B cell (primary cell): ENCODE results near the gene MNX1. TPM values are rescaled to one million over a fixed set of nuclear protein-coding genes. Genes with fewer than 3 reads are reported as not detected.

ENCODE experiments used
- ATAC-seq: fragments of 200-7000 bp; cut with Tn5 transposase; one replicate; pipeline ENCODE4 v1.10.0; 2021; ENCODE audit warnings: low read depth, mild to moderate bottlenecking, moderate number of reproducible peaks, moderate library complexity
- CTCF ChIA-PET: fragments of 350-600 bp; sonication (Branson Sonifier 250); formaldehyde crosslinking; loops from one replicate; lab custom pipeline; 2021; ENCODE audit warnings: antibody characterized with exemption, inconsistent platforms; lab: Charles Lee
- POLR2A ChIA-PET: fragments of 350-600 bp; sonication (Branson Sonifier 250); formaldehyde crosslinking; loops from one replicate; lab custom pipeline; 2021; ENCODE audit warnings: antibody characterized with exemption; lab: Charles Lee
- DNase-seq: peaks from one replicate; pipeline ENCODE4 v3.0.0; 2013
- H2AFZ ChIP-seq: 2 replicates; pipeline ENCODE4 v1.6.1; 2012; ENCODE audit warnings: mild to moderate bottlenecking, low read depth, low read length; ENCODE audit not compliant: insufficient read depth, poor library complexity, severe bottlenecking
- H3K27ac ChIP-seq, 2 donors: 1 replicate in 1 of 2; 2 replicates in 1 of 2; pipeline ENCODE4 v1.5.1; 2012 to 2013; ENCODE audit warnings: low read length in 2 of 2, mild to moderate bottlenecking in 2 of 2, moderate library complexity in 1 of 2
- H3K27me3 ChIP-seq, 4 experiments: fragments of 200-600 bp in 1 of 4; sonication (generic) in 1 of 4; replicated peaks in 1 of 4; 1 replicate in 2 of 4; 2 replicates in 2 of 4; pipeline versions ENCODE4 v1.6.1 to v1.7.0; 2013 to 2016; ENCODE audit warnings: low read length in 3 of 4, mild to moderate bottlenecking in 2 of 4, mixed read lengths in 1 of 4, moderate library complexity in 1 of 4; ENCODE audit not compliant: insufficient read depth in 4 of 4, control insufficient read depth in 3 of 4; ENCODE audit errors: control extremely low read depth in 1 of 4
- H3K36me3 ChIP-seq, 2 experiments: replicated peaks in 1 of 2; 1 replicate in 1 of 2; 2 replicates in 1 of 2; pipeline versions ENCODE4 v1.6.1 to v1.7.1; 2013; ENCODE audit warnings: low read length in 1 of 2; ENCODE audit not compliant: insufficient read depth in 2 of 2, control insufficient read depth in 1 of 2; ENCODE audit errors: control extremely low read depth in 1 of 2, extremely low read depth in 1 of 2
- H3K4me1 ChIP-seq, 2 donors: fragments of 200-600 bp in 1 of 2; sonication (generic) in 1 of 2; 1 replicate in 1 of 2; 2 replicates in 1 of 2; pipeline versions ENCODE4 v1.5.1 to v1.6.1; 2013 to 2017; ENCODE audit warnings: low read length in 2 of 2; ENCODE audit not compliant: control insufficient read depth in 2 of 2, insufficient read depth in 2 of 2
- H3K4me2 ChIP-seq: replicated peaks from 2 replicates; pipeline ENCODE3; 2012; ENCODE audit warnings: mild to moderate bottlenecking, low read depth, low read length; ENCODE audit not compliant: poor library complexity, severe bottlenecking
- H3K4me3 ChIP-seq, 5 experiments: fragments of 200-600 bp in 1 of 5; sonication (generic) in 1 of 5; 1 replicate in 3 of 5; 2 replicates in 2 of 5; pipeline versions ENCODE4 v1.5.1 to v1.7.0; 2011 to 2016; ENCODE audit warnings: low read length in 4 of 5, mild to moderate bottlenecking in 4 of 5, low read depth in 2 of 5, control low read depth in 1 of 5, moderate library complexity in 1 of 5; ENCODE audit not compliant: insufficient read depth in 1 of 5; ENCODE audit errors: control extremely low read depth in 1 of 5, extremely low read depth in 1 of 5
- H3K79me2 ChIP-seq: fragments of 200-600 bp; sonication (generic); one replicate; pipeline ENCODE4 v1.6.0; 2016; ENCODE audit warnings: low read length; ENCODE audit not compliant: control insufficient read depth, insufficient read depth
- H3K9ac ChIP-seq: fragments of 200-600 bp; sonication (generic); 2 replicates; pipeline ENCODE4 v1.6.1; 2017; ENCODE audit warnings: mild to moderate bottlenecking, low read length, moderate library complexity
- H3K9me3 ChIP-seq, 3 donors: one replicate each; pipeline versions ENCODE4 v1.6.1 to v1.7.1; 2013; ENCODE audit warnings: low read length in 2 of 3; ENCODE audit not compliant: control insufficient read depth in 2 of 3, insufficient read depth in 1 of 3; ENCODE audit errors: control extremely low read depth in 1 of 3
- H4K20me1 ChIP-seq: 2 replicates; pipeline ENCODE4 v1.6.0; 2012; ENCODE audit warnings: mild to moderate bottlenecking, low read length; ENCODE audit not compliant: insufficient read depth, control insufficient read depth, poor library complexity, severe bottlenecking
- H3K27ac Mint-ChIP-seq: one replicate; pipeline ENCODE4 v1.8.0; 2021; ENCODE audit warnings: mixed read lengths
- H3K27me3 Mint-ChIP-seq: one replicate; pipeline ENCODE4 v1.8.0; 2021; ENCODE audit warnings: mixed read lengths
- H3K4me1 Mint-ChIP-seq: one replicate; pipeline ENCODE4 v1.8.0; 2021; ENCODE audit warnings: mixed read lengths
- H3K4me3 Mint-ChIP-seq: one replicate; pipeline ENCODE4 v1.8.0; 2021; ENCODE audit warnings: mixed read lengths
- H3K9me3 Mint-ChIP-seq: one replicate; pipeline ENCODE4 v1.8.0; 2022; ENCODE audit warnings: mixed read lengths; ENCODE audit not compliant: insufficient read depth
- EZH2 ChIP-seq: IDR thresholded peaks from 2 replicates; pipeline ENCODE4 v1.6.1; 2012; ENCODE audit warnings: borderline replicate concordance, low read depth, mild to moderate bottlenecking, moderate library complexity, low read length; ENCODE audit not compliant: insufficient read depth, poor library complexity, severe bottlenecking
- WGBS: methylation state at CpG from one replicate; pipeline ENCODE4 v1.1.5; 2013; ENCODE audit warnings: missing lambda C conversion rate; ENCODE audit not compliant: insufficient coverage; 5-methylcytosine and 5-hydroxymethylcytosine counted together
- intact Hi-C: fragments of 100-400 bp; cut with micrococcal nuclease; formaldehyde crosslinking; loops from one replicate; pipeline ENCODE4 v1.10.0; 2022
- polyA plus RNA-seq: library from polyadenylated mRNA; depleted of rRNA; stranded (reverse); fragments of >200 nt; gene quantifications from 2 replicates; pipeline ENCODE4 v1.2.3, GENCODE V29; 2012
- total RNA-seq, 2 donors: library from RNA; stranded (reverse); fragments of 120-200 nt in 1 of 2; gene quantifications; 1 replicate in 1 of 2; 2 replicates in 1 of 2; pipeline versions ENCODE4 v1.2.3 to v1.2.4, GENCODE V29; 2013 to 2022
- TF ChIP-seq, protein P1 (sequence below): fragments of 200-600 bp; IDR thresholded peaks from one replicate; pipeline ENCODE4 v1.8.0; 2022; ENCODE audit warnings: antibody characterized with exemption, mild to moderate bottlenecking

Gene MNX1
- total and polyA plus RNA-seq, 2 donors (not counting 1 experiment from before 2014, with no cell fraction given): not detected

- TF ChIP-seq, protein P1, sequence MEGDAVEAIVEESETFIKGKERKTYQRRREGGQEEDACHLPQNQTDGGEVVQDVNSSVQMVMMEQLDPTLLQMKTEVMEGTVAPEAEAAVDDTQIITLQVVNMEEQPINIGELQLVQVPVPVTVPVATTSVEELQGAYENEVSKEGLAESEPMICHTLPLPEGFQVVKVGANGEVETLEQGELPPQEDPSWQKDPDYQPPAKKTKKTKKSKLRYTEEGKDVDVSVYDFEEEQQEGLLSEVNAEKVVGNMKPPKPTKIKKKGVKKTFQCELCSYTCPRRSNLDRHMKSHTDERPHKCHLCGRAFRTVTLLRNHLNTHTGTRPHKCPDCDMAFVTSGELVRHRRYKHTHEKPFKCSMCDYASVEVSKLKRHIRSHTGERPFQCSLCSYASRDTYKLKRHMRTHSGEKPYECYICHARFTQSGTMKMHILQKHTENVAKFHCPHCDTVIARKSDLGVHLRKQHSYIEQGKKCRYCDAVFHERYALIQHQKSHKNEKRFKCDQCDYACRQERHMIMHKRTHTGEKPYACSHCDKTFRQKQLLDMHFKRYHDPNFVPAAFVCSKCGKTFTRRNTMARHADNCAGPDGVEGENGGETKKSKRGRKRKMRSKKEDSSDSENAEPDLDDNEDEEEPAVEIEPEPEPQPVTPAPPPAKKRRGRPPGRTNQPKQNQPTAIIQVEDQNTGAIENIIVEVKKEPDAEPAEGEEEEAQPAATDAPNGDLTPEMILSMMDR: no peak
- no peak for TF ChIP-seq EZH2
- intact Hi-C loops: no loop called here
- no peaks in the 10 kb centered on the region for H3K27me3 ChIP-seq
- H4K20me1 ChIP-seq: no peaks in the 10 kb centered on the region
- H3K9me3 ChIP-seq: no peaks in the 10 kb centered on the region
- H2AFZ ChIP-seq: no peak overlapping the region
- no peak overlapping the region for H3K27ac ChIP-seq
- H3K4me3 Mint-ChIP-seq: no peak overlapping the region
- no peaks in the 10 kb centered on the region for H3K36me3 ChIP-seq
- WGBS: 93% methylated on average over 3 of the region's 6 CpGs
- peaks cover 8% of the 10 kb centered on the region for H3K27me3 Mint-ChIP-seq
- CTCF ChIA-PET: no interaction called here
- H3K4me2 ChIP-seq: no peak overlapping the region
- DNase-seq (no peak), ATAC-seq (no peak)
- no peak overlapping the region for H3K27ac Mint-ChIP-seq
- H3K9ac ChIP-seq: no peak overlapping the region
- H3K9me3 Mint-ChIP-seq: no peaks in the 10 kb centered on the region
- H3K4me1 Mint-ChIP-seq: no peaks in the 10 kb centered on the region
- POLR2A ChIA-PET: no interaction called here
- H3K4me3 ChIP-seq: no peak overlapping the region
- no peaks in the 10 kb centered on the region for H3K79me2 ChIP-seq
- H3K4me1 ChIP-seq: no peaks in the 10 kb centered on the region
Measured at GRCh38 chr7:157047148-157047547, 36.7 kb upstream of the MNX1 start.

DNA sequence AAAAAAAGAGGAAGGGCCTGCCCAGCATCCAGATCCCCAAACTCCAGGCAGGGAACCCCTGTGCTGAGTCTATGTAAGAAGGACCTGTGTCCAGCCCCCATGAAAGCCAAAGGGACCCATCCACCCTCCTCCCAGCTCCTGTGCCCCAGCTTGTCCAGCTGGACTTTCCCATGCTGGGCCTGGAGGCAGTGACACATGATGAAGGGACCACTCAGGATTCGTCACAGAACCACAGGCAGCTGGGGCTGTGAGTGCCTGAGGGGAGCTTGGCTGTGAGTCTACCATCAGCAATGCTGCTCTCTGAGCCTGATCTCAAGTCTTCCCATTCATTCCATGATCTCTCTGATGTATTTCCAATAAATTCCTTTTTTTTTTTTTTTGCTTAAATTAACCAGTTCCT, 36.2 kb upstream of the MNX1 start:
- Histone ChIP-seq H3K79me2 (no peaks in the 10 kb centered on the region), H3K4me3 (no peak overlapping the region), H3K4me1 (no peaks in the 10 kb centered on the region), H3K27me3 (no peaks in the 10 kb centered on the region), H3K36me3 (no peaks in the 10 kb centered on the region), H2AFZ (no peak overlapping the region), H3K9me3 (no peaks in the 10 kb centered on the region), H3K9ac (no peak overlapping the region), H3K4me2 (no peak overlapping the region), H3K27ac (no peak overlapping the region), H4K20me1 (no peaks in the 10 kb centered on the region)
- TF ChIP-seq, protein P1: no peak
- TF ChIP-seq EZH2: no peak
- no peak overlapping the region for H3K4me3 Mint-ChIP-seq
- WGBS: no CpG with 5 or more reads among the region's 1 CpG
- CTCF ChIA-PET: no interaction called here
- H3K4me1 Mint-ChIP-seq: no peaks in the 10 kb centered on the region
- ATAC-seq: no peak
- H3K27ac Mint-ChIP-seq: no peak overlapping the region
- POLR2A ChIA-PET: no interaction called here
- intact Hi-C loops: no loop called here
- no peak for DNase-seq
- no peaks in the 10 kb centered on the region for H3K9me3 Mint-ChIP-seq
- peaks cover 8% of the 10 kb centered on the region for H3K27me3 Mint-ChIP-seq
